BLaER1 treated with 17β-estradiol and CSF1 and Interleukin-3, amounts not matched to agents 10 nM and 100 nM (cell line): ENCODE measurements around the gene SREBF2.

Experiments
- H3K27ac ChIP-seq, 11 experiments: shearing (Covaris generic); formaldehyde crosslinking; 2 replicates each; pipeline ENCODE4 v1.8.1; 2022
- H3K27me3 ChIP-seq, 11 experiments: shearing (Covaris generic); formaldehyde crosslinking; 2 replicates each; pipeline ENCODE4 v1.8.1; 2022
- H3K36me3 ChIP-seq, 11 experiments: shearing (Covaris generic); formaldehyde crosslinking; 2 replicates each; pipeline ENCODE4 v1.8.1; 2022
- H3K4me1 ChIP-seq, 10 experiments: shearing (Covaris generic); formaldehyde crosslinking; 2 replicates each; pipeline ENCODE4 v1.8.1; 2022
- H3K4me2 ChIP-seq, 11 experiments: shearing (Covaris generic); formaldehyde crosslinking; 2 replicates each; pipeline ENCODE4 v1.8.1; 2022
- H3K4me3 ChIP-seq, 10 experiments: shearing (Covaris generic); formaldehyde crosslinking; 2 replicates each; pipeline ENCODE4 v1.8.1; 2022
- H3K9ac ChIP-seq, 11 experiments: shearing (Covaris generic); formaldehyde crosslinking; 2 replicates each; pipeline ENCODE4 v1.8.1; 2022
- H3K9me3 ChIP-seq, 11 experiments: shearing (Covaris generic); formaldehyde crosslinking; replicated peaks in 1 of 11; 2 replicates each; pipeline ENCODE4 v1.8.1; 2022
- H4K20me1 ChIP-seq, 11 experiments: shearing (Covaris generic); formaldehyde crosslinking; 2 replicates each; pipeline ENCODE4 v1.8.1; 2022
- Cebpa-rat ChIP-seq, 11 experiments: shearing (Covaris generic); IDR thresholded peaks; 2 replicates each; pipeline ENCODE4 v1.8.1; 2022

The SREBF2 gene

GRCh38 chr22:41885516-41885915, 52.6 kb downstream of the SREBF2 start:
- peaks cover 12 to 38% (median 29%) of the 10 kb centered on the region in 10 experiments; a peak in 19 of 20 replicates for H3K4me1 ChIP-seq
- H3K9ac ChIP-seq = no peak overlapping the region
- no peaks in the 10 kb centered on the region for H3K27me3 ChIP-seq
- no peak overlapping the region for H3K4me2 ChIP-seq
- peaks cover 0 to 60% (median 24%) of the 10 kb centered on the region in 11 experiments; a peak in 16 of 22 replicates for H4K20me1 ChIP-seq
- TF ChIP-seq Cebpa-rat (IDR thresholded peaks at IDR 0.05) = no peak
- no peaks in the 10 kb centered on the region for H3K9me3 ChIP-seq
- peaks cover 97 to 100% (median 100%) of the 10 kb centered on the region in 11 experiments for H3K36me3 ChIP-seq
- H3K4me3 ChIP-seq = no peak overlapping the region
- H3K27ac ChIP-seq = no peak overlapping the region

GRCh38 chr22:41888627-41889200, 55.8 kb downstream of the SREBF2 start:
- no peaks in the 10 kb centered on the region for H3K27me3 ChIP-seq
- H3K36me3 ChIP-seq = peaks cover 95 to 100% (median 98%) of the 10 kb centered on the region in 11 experiments
- no peak overlapping the region for H3K4me2 ChIP-seq
- H4K20me1 ChIP-seq = peaks cover 0 to 60% (median 11%) of the 10 kb centered on the region in 11 experiments; a peak in 16 of 22 replicates
- no peak for TF ChIP-seq Cebpa-rat (IDR thresholded peaks at IDR 0.05)
- no peak overlapping the region for H3K4me3 ChIP-seq
- H3K27ac ChIP-seq = no peak overlapping the region
- no peak overlapping the region for H3K9ac ChIP-seq
- no peaks in the 10 kb centered on the region for H3K9me3 ChIP-seq
- peaks cover 3 to 13% (median 8%) of the 10 kb centered on the region in 10 experiments; a peak in 19 of 20 replicates for H3K4me1 ChIP-seq

GRCh38 chr22:41891407-41891806, 58.5 kb downstream of the SREBF2 start:
- Histone ChIP-seq H3K4me2 (no peak overlapping the region), H3K4me1 (no peaks in the 10 kb centered on the region), H3K9me3 (no peaks in the 10 kb centered on the region), H3K36me3 (peaks cover 92 to 100% (median 98%) of the 10 kb centered on the region in 11 experiments), H4K20me1 (peaks cover 0 to 52% (median 9%) of the 10 kb centered on the region in 11 experiments; a peak in 12 of 22 replicates), H3K9ac (no peak overlapping the region), H3K27ac (no peak overlapping the region), H3K4me3 (no peak overlapping the region), H3K27me3 (no peaks in the 10 kb centered on the region)
- no peak for TF ChIP-seq Cebpa-rat (IDR thresholded peaks at IDR 0.05)

- no peak overlapping the region for H3K27ac ChIP-seq
- no peak overlapping the region for H3K4me2 ChIP-seq
- H3K4me3 ChIP-seq = no peak overlapping the region
- peaks cover 0 to 58% (median 11%) of the 10 kb centered on the region in 11 experiments; a peak in 11 of 22 replicates for H4K20me1 ChIP-seq
- no peak overlapping the region for H3K9ac ChIP-seq
- no peak for TF ChIP-seq Cebpa-rat (IDR thresholded peaks at IDR 0.05)
- H3K27me3 ChIP-seq = no peaks in the 10 kb centered on the region
- H3K4me1 ChIP-seq = no peaks in the 10 kb centered on the region
- H3K36me3 ChIP-seq = peaks cover 93 to 100% (median 98%) of the 10 kb centered on the region in 11 experiments
- no peaks in the 10 kb centered on the region for H3K9me3 ChIP-seq
Measured at GRCh38 chr22:41892721-41893120, 59.8 kb downstream of the SREBF2 start.

- no peak overlapping the region for H3K27ac ChIP-seq
- H4K20me1 ChIP-seq = peaks cover 0 to 67% (median 9%) of the 10 kb centered on the region in 11 experiments; a peak in 10 of 22 replicates
- no peak overlapping the region for H3K4me3 ChIP-seq
- peaks cover 93 to 100% (median 98%) of the 10 kb centered on the region in 11 experiments for H3K36me3 ChIP-seq
- no peak overlapping the region for H3K9ac ChIP-seq
- H3K4me1 ChIP-seq = no peaks in the 10 kb centered on the region
- H3K27me3 ChIP-seq = no peaks in the 10 kb centered on the region
- no peak for TF ChIP-seq Cebpa-rat (IDR thresholded peaks at IDR 0.05)
- H3K4me2 ChIP-seq = no peak overlapping the region
- H3K9me3 ChIP-seq = no peaks in the 10 kb centered on the region
Measured at GRCh38 chr22:41893591-41894375, 60.9 kb downstream of the SREBF2 start.

- Histone ChIP-seq H3K9me3 (no peaks in the 10 kb centered on the region), H3K27ac (no peak overlapping the region), H4K20me1 (peaks cover 0 to 88% (median 26%) of the 10 kb centered on the region in 11 experiments; a peak in 13 of 22 replicates), H3K4me1 (no peaks in the 10 kb centered on the region), H3K9ac (no peak overlapping the region), H3K4me2 (no peak overlapping the region), H3K27me3 (no peaks in the 10 kb centered on the region), H3K4me3 (no peak overlapping the region), H3K36me3 (peaks cover 87 to 100% (median 100%) of the 10 kb centered on the region in 11 experiments)
- no peak for TF ChIP-seq Cebpa-rat (IDR thresholded peaks at IDR 0.05)
Measured at GRCh38 chr22:41898645-41899044, 65.7 kb downstream of the SREBF2 start.

GRCh38 chr22:41899110-41899509, 66.2 kb downstream of the SREBF2 start:
- H3K27ac ChIP-seq = no peak overlapping the region
- H3K9me3 ChIP-seq = no peaks in the 10 kb centered on the region
- H3K27me3 ChIP-seq = no peaks in the 10 kb centered on the region
- no peaks in the 10 kb centered on the region for H3K4me1 ChIP-seq
- H3K4me2 ChIP-seq = no peak overlapping the region
- no peak overlapping the region for H3K4me3 ChIP-seq
- peaks cover 87 to 100% (median 100%) of the 10 kb centered on the region in 11 experiments for H3K36me3 ChIP-seq
- H4K20me1 ChIP-seq = peaks cover 0 to 88% (median 25%) of the 10 kb centered on the region in 11 experiments; a peak in 13 of 22 replicates
- TF ChIP-seq Cebpa-rat (IDR thresholded peaks at IDR 0.05) = no peak
- H3K9ac ChIP-seq = no peak overlapping the region

- H3K27ac ChIP-seq = no peak overlapping the region
- peaks cover 87 to 100% (median 100%) of the 10 kb centered on the region in 11 experiments for H3K36me3 ChIP-seq
Measured at GRCh38 chr22:41899992-41900651, 67.2 kb downstream of the SREBF2 start.

More at GRCh38 chr22:41899992-41900651, 67.2 kb downstream of the SREBF2 start:
- Histone ChIP-seq H3K27me3 (no peaks in the 10 kb centered on the region), H3K9ac (no peak overlapping the region), H3K4me2 (no peak overlapping the region), H3K9me3 (no peaks in the 10 kb centered on the region), H4K20me1 (peaks cover 0 to 89% (median 35%) of the 10 kb centered on the region in 11 experiments; a peak in 14 of 22 replicates), H3K4me3 (no peak overlapping the region), H3K4me1 (no peaks in the 10 kb centered on the region)
- no peak for TF ChIP-seq Cebpa-rat (IDR thresholded peaks at IDR 0.05)
